WTC11 (cell line): ENCODE data around the gene ADAMTS12. TPM values are rescaled to one million over a fixed set of nuclear protein-coding genes. Genes with fewer than 3 reads are reported as not detected.

Experiments used
- ATAC-seq: fragments of 200-7000 bp; cut with Tn5 transposase; 2 replicates; pipeline ENCODE4 v1.10.0; 2021; ENCODE audit warnings: mild to moderate bottlenecking, moderate library complexity
- CTCF ChIA-PET: fragments of 300-600 bp; sonication (Branson Sonifier 250); formaldehyde crosslinking; loops from one replicate; lab custom pipeline; 2021; ENCODE audit warnings: antibody characterized with exemption; lab: Charles Lee
- POLR2A ChIA-PET: fragments of 350-600 bp; sonication (Branson Sonifier 250); formaldehyde crosslinking; loops from one replicate; lab custom pipeline; 2021; ENCODE audit warnings: antibody characterized with exemption; lab: Charles Lee
- DNase-seq: peaks from one replicate; pipeline ENCODE4 v3.0.0; 2021; ENCODE audit warnings: low spot score
- H3K27ac Mint-ChIP-seq: 2 replicates; pipeline ENCODE4 v1.8.0; 2021; ENCODE audit warnings: mixed read lengths
- H3K27me3 Mint-ChIP-seq: 2 replicates; pipeline ENCODE4 v1.8.0; 2021; ENCODE audit warnings: low read depth, mild to moderate bottlenecking, moderate library complexity, mixed read lengths
- H3K36me3 Mint-ChIP-seq: 2 replicates; pipeline ENCODE4 v1.8.0; 2021; ENCODE audit warnings: mixed read lengths
- H3K4me1 Mint-ChIP-seq: 2 replicates; pipeline ENCODE4 v1.8.0; 2022; ENCODE audit warnings: mixed read lengths
- H3K4me3 Mint-ChIP-seq: 2 replicates; pipeline ENCODE4 v1.8.0; 2021; ENCODE audit warnings: mild to moderate bottlenecking, moderate library complexity, mixed read lengths
- H3K9me3 Mint-ChIP-seq: 2 replicates; pipeline ENCODE4 v1.8.0; 2021; ENCODE audit warnings: mixed read lengths
- CBFB ChIP-seq: sonication (generic); formaldehyde crosslinking; IDR thresholded peaks from 2 replicates; pipeline ENCODE4 v1.8.1; 2022; ENCODE audit warnings: mild to moderate bottlenecking, low read depth, missing genetic modification reagents
- FOXK1 ChIP-seq: sonication (generic); formaldehyde crosslinking; IDR thresholded peaks from 2 replicates; pipeline ENCODE4 v1.8.0; 2022; ENCODE audit warnings: mild to moderate bottlenecking, moderate library complexity, missing genetic modification reagents
- IRF2 ChIP-seq: sonication (generic); formaldehyde crosslinking; IDR thresholded peaks from 2 replicates; pipeline ENCODE4 v1.8.0; 2022; ENCODE audit warnings: low read depth, missing genetic modification reagents, borderline replicate concordance
- NFE2L1 ChIP-seq: sonication (generic); formaldehyde crosslinking; IDR thresholded peaks from 2 replicates; pipeline ENCODE4 v1.8.1; 2023; ENCODE audit warnings: missing genetic modification reagents
- TCF7 ChIP-seq: sonication (generic); formaldehyde crosslinking; IDR thresholded peaks from 2 replicates; pipeline ENCODE4 v1.8.0; 2022; ENCODE audit warnings: mild to moderate bottlenecking, low read depth, missing genetic modification reagents, moderate library complexity
- ZNF423 ChIP-seq: fragments of 250-450 bp; sonication (Bioruptor Pico); IDR thresholded peaks from 2 replicates; pipeline ENCODE4 v2.1.2; 2022; ENCODE audit warnings: mild to moderate bottlenecking, moderate library complexity
- total RNA-seq: library from RNA; stranded (reverse); gene quantifications from 3 replicates; pipeline ENCODE4 v1.2.3, GENCODE V29; 2021
- TF ChIP-seq, protein P1 (sequence below): sonication (generic); formaldehyde crosslinking; IDR thresholded peaks from 2 replicates; pipeline ENCODE4 v1.8.1; 2023; ENCODE audit warnings: mild to moderate bottlenecking, missing genetic modification reagents, borderline replicate concordance
- TF ChIP-seq, protein P2 (sequence below): sonication (generic); formaldehyde crosslinking; IDR thresholded peaks from 2 replicates; pipeline ENCODE4 v1.8.0; 2023; ENCODE audit warnings: missing genetic modification reagents, mild to moderate bottlenecking, borderline replicate concordance
- TF ChIP-seq, protein P3 (sequence below): fragments of 250-450 bp; sonication (Bioruptor Pico); IDR thresholded peaks from 2 replicates; pipeline ENCODE4 v1.9.0; 2021; ENCODE audit warnings: mild to moderate bottlenecking, borderline replicate concordance

The ADAMTS12 gene
- total RNA-seq, 1 experiment from 2014 or later, result 13.5 TPM

DNA sequence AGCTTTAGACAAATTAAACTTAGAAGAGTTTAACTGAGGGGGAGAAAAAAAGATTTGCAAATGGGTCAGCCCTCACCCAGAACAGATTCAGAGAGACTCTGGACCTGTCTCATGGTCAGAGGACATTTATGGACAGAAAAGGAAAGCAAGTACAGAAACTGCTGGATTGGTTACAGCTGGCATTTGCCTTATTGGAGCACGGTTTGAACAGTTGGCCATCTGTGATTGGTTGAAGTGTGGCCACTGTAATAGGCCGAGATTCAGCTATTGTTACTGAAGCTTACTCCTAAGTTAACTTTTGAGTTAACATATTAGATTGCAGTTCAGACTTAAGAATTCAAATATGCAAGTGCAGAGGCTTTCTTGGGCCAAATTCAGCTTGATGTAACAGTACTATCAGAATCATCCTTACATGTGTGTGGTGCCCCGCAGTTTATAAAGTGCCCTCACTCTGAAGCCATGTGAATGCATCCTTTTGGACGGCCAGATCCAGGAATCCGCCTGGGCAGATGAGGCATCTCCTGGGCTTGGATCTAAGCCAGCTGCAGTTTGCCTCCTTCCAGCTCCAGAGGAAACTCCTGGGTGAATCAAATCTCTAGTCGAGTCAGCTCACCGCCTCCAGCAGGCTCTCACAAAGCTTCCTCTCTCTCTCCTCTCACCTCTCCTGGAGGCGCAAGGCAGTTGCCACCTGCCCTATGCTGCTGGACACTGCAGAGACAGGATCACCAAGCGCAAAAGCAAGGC is 165.2 kb downstream of the ADAMTS12 start:
- ChIA-PET POLR2A (no interaction called here), CTCF (interaction anchor here (1.2 kb wide), 1 partner anchor 209 kb away, joined by 4 read pairs; the partner anchor contains the start of gene RXFP3)
- Mint-ChIP-seq H3K36me3 (no peaks in the 10 kb centered on the region), H3K27ac (no peak overlapping the region), H3K4me3 (no peak overlapping the region), H3K9me3 (no peaks in the 10 kb centered on the region), H3K27me3 (no peaks in the 10 kb centered on the region), H3K4me1 (peaks cover 5% of the 10 kb centered on the region)
- no peak for DNase-seq
- TF ChIP-seq, protein P1, sequence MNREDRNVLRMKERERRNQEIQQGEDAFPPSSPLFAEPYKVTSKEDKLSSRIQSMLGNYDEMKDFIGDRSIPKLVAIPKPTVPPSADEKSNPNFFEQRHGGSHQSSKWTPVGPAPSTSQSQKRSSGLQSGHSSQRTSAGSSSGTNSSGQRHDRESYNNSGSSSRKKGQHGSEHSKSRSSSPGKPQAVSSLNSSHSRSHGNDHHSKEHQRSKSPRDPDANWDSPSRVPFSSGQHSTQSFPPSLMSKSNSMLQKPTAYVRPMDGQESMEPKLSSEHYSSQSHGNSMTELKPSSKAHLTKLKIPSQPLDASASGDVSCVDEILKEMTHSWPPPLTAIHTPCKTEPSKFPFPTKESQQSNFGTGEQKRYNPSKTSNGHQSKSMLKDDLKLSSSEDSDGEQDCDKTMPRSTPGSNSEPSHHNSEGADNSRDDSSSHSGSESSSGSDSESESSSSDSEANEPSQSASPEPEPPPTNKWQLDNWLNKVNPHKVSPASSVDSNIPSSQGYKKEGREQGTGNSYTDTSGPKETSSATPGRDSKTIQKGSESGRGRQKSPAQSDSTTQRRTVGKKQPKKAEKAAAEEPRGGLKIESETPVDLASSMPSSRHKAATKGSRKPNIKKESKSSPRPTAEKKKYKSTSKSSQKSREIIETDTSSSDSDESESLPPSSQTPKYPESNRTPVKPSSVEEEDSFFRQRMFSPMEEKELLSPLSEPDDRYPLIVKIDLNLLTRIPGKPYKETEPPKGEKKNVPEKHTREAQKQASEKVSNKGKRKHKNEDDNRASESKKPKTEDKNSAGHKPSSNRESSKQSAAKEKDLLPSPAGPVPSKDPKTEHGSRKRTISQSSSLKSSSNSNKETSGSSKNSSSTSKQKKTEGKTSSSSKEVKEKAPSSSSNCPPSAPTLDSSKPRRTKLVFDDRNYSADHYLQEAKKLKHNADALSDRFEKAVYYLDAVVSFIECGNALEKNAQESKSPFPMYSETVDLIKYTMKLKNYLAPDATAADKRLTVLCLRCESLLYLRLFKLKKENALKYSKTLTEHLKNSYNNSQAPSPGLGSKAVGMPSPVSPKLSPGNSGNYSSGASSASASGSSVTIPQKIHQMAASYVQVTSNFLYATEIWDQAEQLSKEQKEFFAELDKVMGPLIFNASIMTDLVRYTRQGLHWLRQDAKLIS (CRISPR knock-in tag), result no peak
- TF ChIP-seq FOXK1 (CRISPR knock-in tag), result no peak
- no peak for ATAC-seq

DNA sequence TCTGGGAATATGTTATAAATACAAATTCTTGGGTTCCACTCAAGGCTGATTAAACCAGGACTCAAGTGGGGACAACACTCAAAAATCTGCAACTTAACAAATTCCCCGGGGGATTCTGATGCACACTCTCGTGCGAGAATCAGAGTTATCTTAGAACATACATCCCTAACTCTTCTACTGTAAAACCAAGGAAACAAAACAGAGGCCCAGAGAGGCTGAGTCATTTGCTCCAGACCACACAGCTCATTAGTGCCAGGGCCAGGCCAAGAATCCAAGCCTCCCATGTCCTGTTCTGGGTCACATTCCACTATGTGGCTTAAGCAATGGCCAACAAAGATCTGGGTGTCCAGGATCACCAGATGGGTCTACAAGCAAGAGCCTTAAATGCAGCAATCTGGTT is 166.0 kb downstream of the ADAMTS12 start:
- no peak for DNase-seq
- CTCF ChIA-PET, result interaction anchor here (1.2 kb wide), 1 partner anchor 10 kb away, joined by 3 read pairs; no protein-coding TSS in a partner anchor
- H3K36me3 Mint-ChIP-seq, result no peaks in the 10 kb centered on the region
- H3K4me1 Mint-ChIP-seq, result no peaks in the 10 kb centered on the region
- TF ChIP-seq, protein P2, sequence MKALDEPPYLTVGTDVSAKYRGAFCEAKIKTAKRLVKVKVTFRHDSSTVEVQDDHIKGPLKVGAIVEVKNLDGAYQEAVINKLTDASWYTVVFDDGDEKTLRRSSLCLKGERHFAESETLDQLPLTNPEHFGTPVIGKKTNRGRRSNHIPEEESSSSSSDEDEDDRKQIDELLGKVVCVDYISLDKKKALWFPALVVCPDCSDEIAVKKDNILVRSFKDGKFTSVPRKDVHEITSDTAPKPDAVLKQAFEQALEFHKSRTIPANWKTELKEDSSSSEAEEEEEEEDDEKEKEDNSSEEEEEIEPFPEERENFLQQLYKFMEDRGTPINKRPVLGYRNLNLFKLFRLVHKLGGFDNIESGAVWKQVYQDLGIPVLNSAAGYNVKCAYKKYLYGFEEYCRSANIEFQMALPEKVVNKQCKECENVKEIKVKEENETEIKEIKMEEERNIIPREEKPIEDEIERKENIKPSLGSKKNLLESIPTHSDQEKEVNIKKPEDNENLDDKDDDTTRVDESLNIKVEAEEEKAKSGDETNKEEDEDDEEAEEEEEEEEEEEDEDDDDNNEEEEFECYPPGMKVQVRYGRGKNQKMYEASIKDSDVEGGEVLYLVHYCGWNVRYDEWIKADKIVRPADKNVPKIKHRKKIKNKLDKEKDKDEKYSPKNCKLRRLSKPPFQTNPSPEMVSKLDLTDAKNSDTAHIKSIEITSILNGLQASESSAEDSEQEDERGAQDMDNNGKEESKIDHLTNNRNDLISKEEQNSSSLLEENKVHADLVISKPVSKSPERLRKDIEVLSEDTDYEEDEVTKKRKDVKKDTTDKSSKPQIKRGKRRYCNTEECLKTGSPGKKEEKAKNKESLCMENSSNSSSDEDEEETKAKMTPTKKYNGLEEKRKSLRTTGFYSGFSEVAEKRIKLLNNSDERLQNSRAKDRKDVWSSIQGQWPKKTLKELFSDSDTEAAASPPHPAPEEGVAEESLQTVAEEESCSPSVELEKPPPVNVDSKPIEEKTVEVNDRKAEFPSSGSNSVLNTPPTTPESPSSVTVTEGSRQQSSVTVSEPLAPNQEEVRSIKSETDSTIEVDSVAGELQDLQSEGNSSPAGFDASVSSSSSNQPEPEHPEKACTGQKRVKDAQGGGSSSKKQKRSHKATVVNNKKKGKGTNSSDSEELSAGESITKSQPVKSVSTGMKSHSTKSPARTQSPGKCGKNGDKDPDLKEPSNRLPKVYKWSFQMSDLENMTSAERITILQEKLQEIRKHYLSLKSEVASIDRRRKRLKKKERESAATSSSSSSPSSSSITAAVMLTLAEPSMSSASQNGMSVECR, result no peak
- TF ChIP-seq TCF7 (CRISPR knock-in tag) (no peak), NFE2L1 (no peak), CBFB (CRISPR knock-in tag) (no peak), ZNF423 (CRISPR knock-in tag) (no peak), IRF2 (CRISPR knock-in tag) (no peak)
- TF ChIP-seq, protein P3, sequence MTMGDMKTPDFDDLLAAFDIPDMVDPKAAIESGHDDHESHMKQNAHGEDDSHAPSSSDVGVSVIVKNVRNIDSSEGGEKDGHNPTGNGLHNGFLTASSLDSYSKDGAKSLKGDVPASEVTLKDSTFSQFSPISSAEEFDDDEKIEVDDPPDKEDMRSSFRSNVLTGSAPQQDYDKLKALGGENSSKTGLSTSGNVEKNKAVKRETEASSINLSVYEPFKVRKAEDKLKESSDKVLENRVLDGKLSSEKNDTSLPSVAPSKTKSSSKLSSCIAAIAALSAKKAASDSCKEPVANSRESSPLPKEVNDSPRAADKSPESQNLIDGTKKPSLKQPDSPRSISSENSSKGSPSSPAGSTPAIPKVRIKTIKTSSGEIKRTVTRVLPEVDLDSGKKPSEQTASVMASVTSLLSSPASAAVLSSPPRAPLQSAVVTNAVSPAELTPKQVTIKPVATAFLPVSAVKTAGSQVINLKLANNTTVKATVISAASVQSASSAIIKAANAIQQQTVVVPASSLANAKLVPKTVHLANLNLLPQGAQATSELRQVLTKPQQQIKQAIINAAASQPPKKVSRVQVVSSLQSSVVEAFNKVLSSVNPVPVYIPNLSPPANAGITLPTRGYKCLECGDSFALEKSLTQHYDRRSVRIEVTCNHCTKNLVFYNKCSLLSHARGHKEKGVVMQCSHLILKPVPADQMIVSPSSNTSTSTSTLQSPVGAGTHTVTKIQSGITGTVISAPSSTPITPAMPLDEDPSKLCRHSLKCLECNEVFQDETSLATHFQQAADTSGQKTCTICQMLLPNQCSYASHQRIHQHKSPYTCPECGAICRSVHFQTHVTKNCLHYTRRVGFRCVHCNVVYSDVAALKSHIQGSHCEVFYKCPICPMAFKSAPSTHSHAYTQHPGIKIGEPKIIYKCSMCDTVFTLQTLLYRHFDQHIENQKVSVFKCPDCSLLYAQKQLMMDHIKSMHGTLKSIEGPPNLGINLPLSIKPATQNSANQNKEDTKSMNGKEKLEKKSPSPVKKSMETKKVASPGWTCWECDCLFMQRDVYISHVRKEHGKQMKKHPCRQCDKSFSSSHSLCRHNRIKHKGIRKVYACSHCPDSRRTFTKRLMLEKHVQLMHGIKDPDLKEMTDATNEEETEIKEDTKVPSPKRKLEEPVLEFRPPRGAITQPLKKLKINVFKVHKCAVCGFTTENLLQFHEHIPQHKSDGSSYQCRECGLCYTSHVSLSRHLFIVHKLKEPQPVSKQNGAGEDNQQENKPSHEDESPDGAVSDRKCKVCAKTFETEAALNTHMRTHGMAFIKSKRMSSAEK (CRISPR knock-in tag), result no peak
- no peak overlapping the region for H3K27ac Mint-ChIP-seq
- no peak for ATAC-seq
- no peaks in the 10 kb centered on the region for H3K27me3 Mint-ChIP-seq
- no peaks in the 10 kb centered on the region for H3K9me3 Mint-ChIP-seq
- POLR2A ChIA-PET, result no interaction called here
- H3K4me3 Mint-ChIP-seq, result no peak overlapping the region
